ENCODE data around the gene CUL1.

DNA sequence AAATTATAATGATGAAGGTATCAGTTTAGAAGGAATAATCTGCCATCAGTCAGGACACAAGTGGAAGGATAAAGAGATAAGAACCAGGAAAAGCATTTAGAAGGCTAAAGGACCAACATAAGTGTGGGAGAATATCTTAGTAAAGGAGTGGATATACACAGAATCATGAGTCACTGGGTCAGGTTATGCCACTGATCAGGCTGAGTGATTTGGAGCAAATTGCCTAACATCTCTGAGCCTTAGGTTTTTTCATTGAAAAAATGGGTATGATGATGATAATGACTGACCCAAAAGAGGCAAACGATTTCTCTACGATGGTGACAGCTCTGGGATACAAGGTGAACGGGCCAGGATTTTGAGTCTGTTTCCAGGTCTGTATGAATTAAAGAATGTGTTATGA lies 2.8 kb upstream of the CUL1 start:
- no peak for TF ChIP-seq POLR2A (IDR thresholded peaks at IDR 0.05)
- TF ChIP-seq, protein P1, sequence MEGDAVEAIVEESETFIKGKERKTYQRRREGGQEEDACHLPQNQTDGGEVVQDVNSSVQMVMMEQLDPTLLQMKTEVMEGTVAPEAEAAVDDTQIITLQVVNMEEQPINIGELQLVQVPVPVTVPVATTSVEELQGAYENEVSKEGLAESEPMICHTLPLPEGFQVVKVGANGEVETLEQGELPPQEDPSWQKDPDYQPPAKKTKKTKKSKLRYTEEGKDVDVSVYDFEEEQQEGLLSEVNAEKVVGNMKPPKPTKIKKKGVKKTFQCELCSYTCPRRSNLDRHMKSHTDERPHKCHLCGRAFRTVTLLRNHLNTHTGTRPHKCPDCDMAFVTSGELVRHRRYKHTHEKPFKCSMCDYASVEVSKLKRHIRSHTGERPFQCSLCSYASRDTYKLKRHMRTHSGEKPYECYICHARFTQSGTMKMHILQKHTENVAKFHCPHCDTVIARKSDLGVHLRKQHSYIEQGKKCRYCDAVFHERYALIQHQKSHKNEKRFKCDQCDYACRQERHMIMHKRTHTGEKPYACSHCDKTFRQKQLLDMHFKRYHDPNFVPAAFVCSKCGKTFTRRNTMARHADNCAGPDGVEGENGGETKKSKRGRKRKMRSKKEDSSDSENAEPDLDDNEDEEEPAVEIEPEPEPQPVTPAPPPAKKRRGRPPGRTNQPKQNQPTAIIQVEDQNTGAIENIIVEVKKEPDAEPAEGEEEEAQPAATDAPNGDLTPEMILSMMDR (IDR thresholded peaks at IDR 0.05): no peak
